ENCODE data around the gene LBR.

DNA sequence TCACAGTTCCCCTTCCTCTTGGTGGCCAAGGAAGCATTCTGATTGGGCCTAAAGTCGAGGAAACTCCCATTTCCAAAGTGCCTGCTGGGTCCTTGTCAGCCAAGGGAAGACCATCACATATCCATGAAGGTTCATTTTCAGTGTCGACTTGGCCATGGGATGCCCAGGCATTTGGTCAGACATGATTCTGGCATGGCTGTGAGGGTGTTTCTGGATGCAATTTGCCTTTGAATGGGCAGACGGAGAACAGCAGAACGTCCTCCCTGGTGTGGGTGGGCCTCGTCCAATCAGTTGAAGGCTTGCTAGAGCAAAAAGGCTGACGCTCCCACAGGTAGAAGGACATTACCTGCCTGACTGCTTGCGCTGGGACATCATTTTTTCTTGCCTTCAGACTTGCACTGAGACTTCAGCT, 48.3 kb upstream of the LBR start:
- no peak for TF ChIP-seq EZH2 (IDR thresholded peaks at IDR 0.05; ENCODE audit: low read depth, unreplicated experiment)
- TF ChIP-seq, protein P1, sequence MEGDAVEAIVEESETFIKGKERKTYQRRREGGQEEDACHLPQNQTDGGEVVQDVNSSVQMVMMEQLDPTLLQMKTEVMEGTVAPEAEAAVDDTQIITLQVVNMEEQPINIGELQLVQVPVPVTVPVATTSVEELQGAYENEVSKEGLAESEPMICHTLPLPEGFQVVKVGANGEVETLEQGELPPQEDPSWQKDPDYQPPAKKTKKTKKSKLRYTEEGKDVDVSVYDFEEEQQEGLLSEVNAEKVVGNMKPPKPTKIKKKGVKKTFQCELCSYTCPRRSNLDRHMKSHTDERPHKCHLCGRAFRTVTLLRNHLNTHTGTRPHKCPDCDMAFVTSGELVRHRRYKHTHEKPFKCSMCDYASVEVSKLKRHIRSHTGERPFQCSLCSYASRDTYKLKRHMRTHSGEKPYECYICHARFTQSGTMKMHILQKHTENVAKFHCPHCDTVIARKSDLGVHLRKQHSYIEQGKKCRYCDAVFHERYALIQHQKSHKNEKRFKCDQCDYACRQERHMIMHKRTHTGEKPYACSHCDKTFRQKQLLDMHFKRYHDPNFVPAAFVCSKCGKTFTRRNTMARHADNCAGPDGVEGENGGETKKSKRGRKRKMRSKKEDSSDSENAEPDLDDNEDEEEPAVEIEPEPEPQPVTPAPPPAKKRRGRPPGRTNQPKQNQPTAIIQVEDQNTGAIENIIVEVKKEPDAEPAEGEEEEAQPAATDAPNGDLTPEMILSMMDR (conservative IDR thresholded peaks at IDR 0.05; ENCODE audit: low read depth in 2 of 2) = no peak
- TF ChIP-seq POLR2AphosphoS5 (IDR thresholded peaks at IDR 0.05; ENCODE audit: low read depth) = no peak
- TF ChIP-seq EZH2phosphoT487 (IDR thresholded peaks at IDR 0.05; ENCODE audit: unreplicated experiment) = no peak
- no peak for TF ChIP-seq STAT1 (IDR thresholded peaks at IDR 0.05; ENCODE audit: unreplicated experiment)
- TF ChIP-seq JUNB (IDR thresholded peaks at IDR 0.05; ENCODE audit: unreplicated experiment) = no peak
- TF ChIP-seq, protein P2, sequence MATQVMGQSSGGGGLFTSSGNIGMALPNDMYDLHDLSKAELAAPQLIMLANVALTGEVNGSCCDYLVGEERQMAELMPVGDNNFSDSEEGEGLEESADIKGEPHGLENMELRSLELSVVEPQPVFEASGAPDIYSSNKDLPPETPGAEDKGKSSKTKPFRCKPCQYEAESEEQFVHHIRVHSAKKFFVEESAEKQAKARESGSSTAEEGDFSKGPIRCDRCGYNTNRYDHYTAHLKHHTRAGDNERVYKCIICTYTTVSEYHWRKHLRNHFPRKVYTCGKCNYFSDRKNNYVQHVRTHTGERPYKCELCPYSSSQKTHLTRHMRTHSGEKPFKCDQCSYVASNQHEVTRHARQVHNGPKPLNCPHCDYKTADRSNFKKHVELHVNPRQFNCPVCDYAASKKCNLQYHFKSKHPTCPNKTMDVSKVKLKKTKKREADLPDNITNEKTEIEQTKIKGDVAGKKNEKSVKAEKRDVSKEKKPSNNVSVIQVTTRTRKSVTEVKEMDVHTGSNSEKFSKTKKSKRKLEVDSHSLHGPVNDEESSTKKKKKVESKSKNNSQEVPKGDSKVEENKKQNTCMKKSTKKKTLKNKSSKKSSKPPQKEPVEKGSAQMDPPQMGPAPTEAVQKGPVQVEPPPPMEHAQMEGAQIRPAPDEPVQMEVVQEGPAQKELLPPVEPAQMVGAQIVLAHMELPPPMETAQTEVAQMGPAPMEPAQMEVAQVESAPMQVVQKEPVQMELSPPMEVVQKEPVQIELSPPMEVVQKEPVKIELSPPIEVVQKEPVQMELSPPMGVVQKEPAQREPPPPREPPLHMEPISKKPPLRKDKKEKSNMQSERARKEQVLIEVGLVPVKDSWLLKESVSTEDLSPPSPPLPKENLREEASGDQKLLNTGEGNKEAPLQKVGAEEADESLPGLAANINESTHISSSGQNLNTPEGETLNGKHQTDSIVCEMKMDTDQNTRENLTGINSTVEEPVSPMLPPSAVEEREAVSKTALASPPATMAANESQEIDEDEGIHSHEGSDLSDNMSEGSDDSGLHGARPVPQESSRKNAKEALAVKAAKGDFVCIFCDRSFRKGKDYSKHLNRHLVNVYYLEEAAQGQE (IDR thresholded peaks at IDR 0.05; ENCODE audit: unreplicated experiment) = no peak
- no peak for TF ChIP-seq CREB1 (CRISPR knock-in tag; IDR thresholded peaks at IDR 0.05; ENCODE audit: low read depth)

Data from GM23338 (cell line).